PC-9 (cell line): ENCODE results near the gene DUSP11.

Experiments
- CTCF ChIP-seq: fragments of 200-600 bp; sonication (generic); conservative IDR thresholded peaks from 2 replicates; pipeline ENCODE4 v1.6.1; 2017; ENCODE audit warnings: mixed run types, antibody characterized with exemption, mild to moderate bottlenecking, moderate library complexity
- EZH2 ChIP-seq: fragments of 200-600 bp; sonication (generic); IDR thresholded peaks from 2 replicates; pipeline ENCODE4 v1.8.0; 2017; ENCODE audit warnings: antibody characterized with exemption, low read depth

- TF ChIP-seq CTCF, result no peak
- no peak for TF ChIP-seq EZH2
These were observed 60.9 kb downstream of the DUSP11 start for GRCh38 chr2:73718851-73719621.
